Common myeloid progenitor, CD34-positive (primary cell): ENCODE measurements around the gene CELF1. TPM values are rescaled to one million over a fixed set of nuclear protein-coding genes. Genes with fewer than 3 reads are reported as not detected.
A peak's percentile ranks its signal among the peaks of the same experiment; 100 is the strongest.

Experiments
- CTCF ChIA-PET: fragments of 350-600 bp; sonication (Branson Sonifier 250); formaldehyde crosslinking; loops from one replicate; lab custom pipeline; 2021; ENCODE audit warnings: antibody characterized with exemption; lab: Charles Lee
- POLR2A ChIA-PET: fragments of 350-600 bp; sonication (Branson Sonifier 250); formaldehyde crosslinking; loops from one replicate; lab custom pipeline; 2021; ENCODE audit warnings: antibody characterized with exemption; lab: Charles Lee
- DNase-seq, 3 donors: peaks; one replicate each; pipeline versions ENCODE4 v3.0.0 to v3.0.0-alpha.2; 2013
- H3K27ac ChIP-seq, 2 experiments: 1 replicate in 1 of 2; 2 replicates in 1 of 2; pipeline ENCODE4 v1.7.0; 2013; ENCODE audit warnings: inconsistent platforms in 2 of 2, low read length in 2 of 2, mild to moderate bottlenecking in 2 of 2, low read depth in 1 of 2, moderate library complexity in 1 of 2; ENCODE audit not compliant: severe bottlenecking in 2 of 2, insufficient read depth in 1 of 2, poor library complexity in 1 of 2
- H3K27me3 ChIP-seq, 5 experiments: replicated peaks in 2 of 5; 1 replicate in 3 of 5; 2 replicates in 2 of 5; pipeline versions ENCODE4 v1.6.1 to v1.7.0; 2013; ENCODE audit warnings: low read length in 4 of 5, mild to moderate bottlenecking in 2 of 5, moderate library complexity in 2 of 5, inconsistent platforms in 1 of 5; ENCODE audit not compliant: insufficient read depth in 5 of 5, control insufficient read depth in 4 of 5
- H3K36me3 ChIP-seq, 4 experiments: 1 replicate in 2 of 4; 2 replicates in 2 of 4; pipeline versions ENCODE4 v1.6.1 to v1.7.0; 2013; ENCODE audit warnings: low read length in 3 of 4, control low read depth in 1 of 4, mild to moderate bottlenecking in 1 of 4; ENCODE audit not compliant: control insufficient read depth in 4 of 4, insufficient read depth in 4 of 4
- H3K4me1 ChIP-seq, 4 experiments: 1 replicate in 3 of 4; 2 replicates in 1 of 4; pipeline versions ENCODE4 v1.6.1 to v1.7.1; 2013; ENCODE audit warnings: low read length in 3 of 4, mild to moderate bottlenecking in 3 of 4, control low read depth in 1 of 4, inconsistent platforms in 1 of 4, moderate library complexity in 1 of 4; ENCODE audit not compliant: control insufficient read depth in 4 of 4, insufficient read depth in 4 of 4; ENCODE audit errors: control extremely low read depth in 1 of 4
- H3K4me3 ChIP-seq, 7 experiments: 1 replicate in 4 of 7; 2 replicates in 3 of 7; pipeline versions ENCODE4 v1.5.1 to v1.7.0; 2013; ENCODE audit warnings: mild to moderate bottlenecking in 7 of 7, low read length in 6 of 7, moderate library complexity in 6 of 7, inconsistent platforms in 2 of 7, low read depth in 2 of 7, control low read depth in 1 of 7; ENCODE audit not compliant: insufficient read depth in 4 of 7, control insufficient read depth in 1 of 7; ENCODE audit errors: extremely low read depth in 1 of 7
- H3K9me3 ChIP-seq, 5 experiments: 1 replicate in 4 of 5; 2 replicates in 1 of 5; pipeline versions ENCODE4 v1.6.1 to v1.7.1; 2013; ENCODE audit warnings: low read length in 4 of 5, mild to moderate bottlenecking in 2 of 5, inconsistent platforms in 1 of 5, low read depth in 1 of 5, moderate library complexity in 1 of 5; ENCODE audit not compliant: control insufficient read depth in 4 of 5, insufficient read depth in 2 of 5; ENCODE audit errors: control extremely low read depth in 1 of 5
- WGBS: methylation state at CpG from one replicate; pipeline ENCODE4 v1.1.5; 2013; ENCODE audit not compliant: insufficient coverage; 5-methylcytosine and 5-hydroxymethylcytosine counted together
- polyA plus RNA-seq: library from polyadenylated mRNA; unstranded; fragments of 120-200 nt; gene quantifications from one replicate; pipeline ENCODE4 v1.2.1, GENCODE V29; 2013

Gene CELF1
- 49.2 TPM for polyA plus RNA-seq

GRCh38 chr11:47552566-47553405 lies at the start of gene CELF1:
CELF1 (minus strand) TSS chr11:47553132; CDS start chr11:47499523, 53,609 bp downstream.
- POLR2A ChIA-PET = interaction anchor here (0.6 to 1.0 kb wide), 4 partner anchors 9 to 38 kb away, joined by 3 to 5 read pairs (median 4); no protein-coding TSS in a partner anchor
- peak; percentile 93 to 96 (median 96) for DNase-seq
- under 1% methylated on average over 73 of the region's 89 CpGs for WGBS
- H3K4me1 ChIP-seq = peaks cover 18 to 35% (median 31%) of the 10 kb centered on the region in 4 experiments
- peak within 1 kb of the TSS; percentile 64 to 94 for H3K27ac ChIP-seq
- CTCF ChIA-PET = interaction anchor here (0.9 to 5.8 kb wide), 18 partner anchors 9 to 68 kb away, joined by 3 to 27 read pairs (median 4); partner anchors contain the start of genes FAM180B and PTPMT1
- peaks cover 0 to 6% (median 3%) of the 10 kb centered on the region in 4 experiments for H3K36me3 ChIP-seq
- H3K9me3 ChIP-seq = no peaks in the 10 kb centered on the region
- H3K27me3 ChIP-seq = no peaks in the 10 kb centered on the region
- H3K4me3 ChIP-seq = peak within 1 kb of the TSS; percentile 72 to 97 (median 88)

GRCh38 chr11:47599902-47600301 lies 47.0 kb upstream of the CELF1 start:
- POLR2A ChIA-PET = no interaction called here
- no peaks in the 10 kb centered on the region for H3K27me3 ChIP-seq
- no peaks in the 10 kb centered on the region for H3K36me3 ChIP-seq
- peaks cover 0 to 4% (median 1%) of the 10 kb centered on the region in 4 experiments for H3K4me1 ChIP-seq
- WGBS = 98% methylated on average over 4 of the region's 4 CpGs
- CTCF ChIA-PET = interaction anchor here (1.1 kb wide), 1 partner anchor 13 kb away, joined by 4 read pairs; no protein-coding TSS in a partner anchor
- H3K27ac ChIP-seq = no peak overlapping the region
- DNase-seq = no peak
- H3K4me3 ChIP-seq = no peak overlapping the region
- H3K9me3 ChIP-seq = no peaks in the 10 kb centered on the region

GRCh38 chr11:47595967-47596366 lies 43.0 kb upstream of the CELF1 start:
- CTCF ChIA-PET = interaction anchor here (0.9 to 1.2 kb wide), 2 partner anchors 24 to 366 kb away, joined by 3 read pairs; no protein-coding TSS in a partner anchor
- Histone ChIP-seq H3K4me3 (no peak overlapping the region), H3K9me3 (no peaks in the 10 kb centered on the region), H3K4me1 (peaks cover 8 to 40% (median 37%) of the 10 kb centered on the region in 4 experiments), H3K27me3 (no peaks in the 10 kb centered on the region), H3K27ac (no peak overlapping the region), H3K36me3 (no peaks in the 10 kb centered on the region)
- POLR2A ChIA-PET = interaction anchor here (0.6 kb wide), 1 partner anchor 170 kb away, joined by 3 read pairs; no protein-coding TSS in a partner anchor
- 100% methylated on average over 1 of the region's 1 CpG for WGBS
- no peak for DNase-seq

GRCh38 chr11:47595029-47595428 lies 42.1 kb upstream of the CELF1 start:
- WGBS = 94% methylated on average over 6 of the region's 7 CpGs
- CTCF ChIA-PET = interaction anchor here (0.9 to 1.6 kb wide), 3 partner anchors 22 to 365 kb away, joined by 3 to 10 read pairs (median 4); no protein-coding TSS in a partner anchor
- Histone ChIP-seq H3K27me3 (no peaks in the 10 kb centered on the region), H3K4me1 (peaks cover 8 to 48% (median 46%) of the 10 kb centered on the region in 4 experiments), H3K27ac (no peak overlapping the region), H3K4me3 (no peak overlapping the region), H3K9me3 (no peaks in the 10 kb centered on the region), H3K36me3 (peaks cover 0 to 3% (median under 1%) of the 10 kb centered on the region in 4 experiments)
- no peak for DNase-seq
- POLR2A ChIA-PET = no interaction called here

- H3K27ac ChIP-seq = peak within 1 kb of the TSS in 1 of 2 experiments; percentile 43
- 5% methylated on average over 41 of the region's 48 CpGs for WGBS
- H3K4me3 ChIP-seq = peak within 1 kb of the TSS; percentile 53 to 88 (median 74)
- H3K27me3 ChIP-seq = no peaks in the 10 kb centered on the region
- no peaks in the 10 kb centered on the region for H3K9me3 ChIP-seq
- CTCF ChIA-PET = interaction anchor here (1.2 to 1.6 kb wide), 2 partner anchors 23 to 103 kb away, joined by 4 to 10 read pairs; no protein-coding TSS in a partner anchor
- H3K4me1 ChIP-seq = peaks cover 8 to 54% (median 54%) of the 10 kb centered on the region in 4 experiments
- DNase-seq = peak in 1 of 3 donors; percentile 49
- POLR2A ChIA-PET = interaction anchor here (0.6 kb wide), 2 partner anchors 33 to 88 kb away, joined by 3 to 5 read pairs; no protein-coding TSS in a partner anchor
- H3K36me3 ChIP-seq = peaks cover 0 to 12% (median 5%) of the 10 kb centered on the region in 4 experiments
Measured at GRCh38 chr11:47593934-47594855, 41.3 kb upstream of the CELF1 start, which contains the start of gene C1QTNF4. C1QTNF4 (minus strand) TSS chr11:47594411; CDS start chr11:47590810, 3,601 bp downstream.

- no peaks in the 10 kb centered on the region for H3K27me3 ChIP-seq
- peak overlapping the region; percentile 53 to 88 (median 74) for H3K4me3 ChIP-seq
- H3K36me3 ChIP-seq = peaks cover 0 to 18% (median 8%) of the 10 kb centered on the region in 4 experiments
- no peak for DNase-seq
- peak overlapping the region in 1 of 2 experiments; percentile 43 for H3K27ac ChIP-seq
- H3K4me1 ChIP-seq = peaks cover 8 to 61% (median 60%) of the 10 kb centered on the region in 4 experiments
- POLR2A ChIA-PET = interaction anchor here (0.6 kb wide), 2 partner anchors 34 to 87 kb away, joined by 3 to 5 read pairs; no protein-coding TSS in a partner anchor
- H3K9me3 ChIP-seq = no peaks in the 10 kb centered on the region
- CTCF ChIA-PET = interaction anchor here (0.6 to 2.3 kb wide), 3 partner anchors 14 to 77 kb away, joined by 3 to 12 read pairs (median 4); partner anchors contain the start of gene CELF1
- WGBS = 3% methylated on average over 4 of the region's 6 CpGs
Measured at GRCh38 chr11:47593492-47593933, 40.6 kb upstream of the CELF1 start.
